Endothelial cell (in vitro differentiated cells): ENCODE results near the gene SPEM1. TPM values are rescaled to one million over a fixed set of nuclear protein-coding genes. Genes with fewer than 3 reads are reported as not detected.

Source experiments
- DNase-seq: peaks from one replicate; pipeline ENCODE4 v3.0.0; 2021; ENCODE audit warnings: low spot score
- H3K27ac Mint-ChIP-seq: one replicate; pipeline ENCODE4 v1.8.0; 2021; ENCODE audit warnings: mixed read lengths, inconsistent platforms; ENCODE audit not compliant: unreplicated experiment
- H3K27me3 Mint-ChIP-seq: one replicate; pipeline ENCODE4 v1.8.0; 2021; ENCODE audit warnings: mild to moderate bottlenecking, moderate library complexity, mixed read lengths, inconsistent platforms; ENCODE audit not compliant: unreplicated experiment
- H3K36me3 Mint-ChIP-seq: one replicate; pipeline ENCODE4 v1.8.0; 2021; ENCODE audit warnings: mild to moderate bottlenecking, low read depth, mixed read lengths, inconsistent platforms; ENCODE audit not compliant: unreplicated experiment
- H3K4me1 Mint-ChIP-seq: one replicate; pipeline ENCODE4 v1.8.0; 2021; ENCODE audit warnings: mild to moderate bottlenecking, mixed read lengths, inconsistent platforms; ENCODE audit not compliant: unreplicated experiment
- H3K4me3 Mint-ChIP-seq: one replicate; pipeline ENCODE4 v1.8.0; 2021; ENCODE audit warnings: mild to moderate bottlenecking, mixed read lengths, inconsistent platforms; ENCODE audit not compliant: unreplicated experiment
- H3K9me3 Mint-ChIP-seq: one replicate; pipeline ENCODE4 v1.8.0; 2021; ENCODE audit warnings: mixed read lengths, inconsistent platforms; ENCODE audit not compliant: unreplicated experiment
- CTCF ChIP-seq: fragments of 200-600 bp; sonication (generic); IDR thresholded peaks from one replicate; pipeline ENCODE4 v1.5.0; 2021; ENCODE audit warnings: antibody characterized with exemption; ENCODE audit not compliant: unreplicated experiment
- total RNA-seq: library from RNA; stranded (reverse); fragmentation: NEBNext Ultra II Directional; extraction: Animal tissue kit (Norgen Biotek cat#: 25700); gene quantifications from one replicate; pipeline ENCODE4 v1.2.1, GENCODE V29; 2021; ENCODE audit not compliant: unreplicated experiment

The SPEM1 gene
- total RNA-seq, 1 donor from 2014 or later: 0.38 TPM

DNA sequence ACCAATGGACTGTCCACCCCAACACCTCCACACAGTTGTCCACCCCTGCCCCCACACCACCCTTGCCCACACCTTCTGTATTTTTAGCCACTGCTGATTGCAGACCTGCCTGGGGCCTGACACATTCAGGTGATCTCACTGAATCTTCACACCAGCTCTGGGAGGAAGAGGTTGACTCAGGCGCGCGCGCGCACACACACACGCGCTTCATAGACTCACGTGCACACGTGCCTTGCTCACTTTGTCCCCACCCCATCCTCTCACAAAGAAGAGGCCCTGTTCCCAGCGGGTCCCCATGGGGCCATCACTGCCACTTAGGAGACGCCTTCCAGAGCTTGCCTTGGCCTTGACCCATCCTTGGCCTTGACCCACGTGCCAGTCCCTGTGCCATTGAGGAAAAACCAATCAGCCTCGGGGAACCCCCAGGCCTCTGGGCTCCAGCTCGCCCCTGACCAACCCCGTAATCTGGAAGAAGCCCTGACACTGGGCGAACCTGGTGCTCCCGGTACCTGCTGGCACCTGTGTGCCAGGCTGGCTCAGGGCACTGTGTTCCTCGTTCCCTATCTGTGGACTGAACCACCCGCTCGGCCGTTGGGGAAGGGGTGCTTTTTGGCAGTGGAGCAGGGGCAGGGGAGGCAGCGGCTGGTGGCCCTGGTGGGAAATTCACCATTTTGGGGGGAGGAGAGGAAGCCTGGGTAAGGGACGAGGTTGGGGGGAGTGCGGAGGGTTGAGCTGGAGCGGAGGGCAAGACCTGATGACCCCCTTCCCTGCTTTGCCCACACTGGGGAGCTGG, 9.3 kb upstream of the SPEM1 start:
- no peak for DNase-seq
- TF ChIP-seq CTCF: no peak
- H3K4me1 Mint-ChIP-seq: peaks cover 25% of the 10 kb centered on the region
- H3K27me3 Mint-ChIP-seq: peaks cover 11% of the 10 kb centered on the region
- H3K4me3 Mint-ChIP-seq: no peak overlapping the region
- no peak overlapping the region for H3K27ac Mint-ChIP-seq
- H3K9me3 Mint-ChIP-seq: no peaks in the 10 kb centered on the region
- H3K36me3 Mint-ChIP-seq: peaks cover 24% of the 10 kb centered on the region

- DNase-seq: no peak
- Mint-ChIP-seq H3K4me3 (no peak overlapping the region), H3K36me3 (peaks cover 29% of the 10 kb centered on the region), H3K9me3 (no peaks in the 10 kb centered on the region), H3K4me1 (peaks cover 22% of the 10 kb centered on the region), H3K27ac (no peak overlapping the region), H3K27me3 (peaks cover 8% of the 10 kb centered on the region)
- no peak for TF ChIP-seq CTCF
These were observed 8.7 kb upstream of the SPEM1 start for GRCh38 chr17:7411427-7411750.

DNA sequence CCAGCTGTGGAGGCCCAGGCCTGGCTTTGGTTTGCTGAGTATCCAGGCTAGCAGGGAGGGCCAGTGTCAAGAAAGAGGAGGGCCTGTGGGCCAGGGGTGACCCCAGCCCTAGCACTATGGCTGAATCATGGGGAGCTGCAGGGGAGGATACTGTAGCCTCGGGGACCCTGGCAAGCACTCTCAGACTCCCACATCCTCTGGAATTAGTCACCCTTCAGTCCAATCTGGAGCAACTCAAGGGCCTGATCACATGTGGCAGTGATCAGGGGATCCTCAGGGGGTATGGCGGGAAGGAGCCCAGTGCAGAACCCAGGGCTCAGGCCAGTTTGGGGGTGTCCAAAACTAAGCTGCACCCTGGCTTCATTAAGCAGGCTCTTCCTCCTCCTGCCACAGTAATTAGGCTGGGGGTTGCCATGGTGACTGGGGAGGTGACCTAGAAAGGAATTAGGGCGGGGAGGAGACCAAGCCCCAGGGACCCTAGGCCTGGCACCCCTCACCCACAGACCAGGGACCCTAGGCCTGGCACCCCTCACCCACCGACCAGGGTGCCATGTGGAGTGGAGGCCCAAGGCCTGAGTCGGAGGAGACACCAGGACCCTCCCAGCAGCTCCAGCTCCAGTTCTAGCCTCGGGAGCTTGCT, 6.7 kb upstream of the SPEM1 start:
- peaks cover 18% of the 10 kb centered on the region for H3K4me1 Mint-ChIP-seq
- peaks cover 37% of the 10 kb centered on the region for H3K36me3 Mint-ChIP-seq
- peaks cover 12% of the 10 kb centered on the region for H3K27me3 Mint-ChIP-seq
- no peak overlapping the region for H3K27ac Mint-ChIP-seq
- no peaks in the 10 kb centered on the region for H3K9me3 Mint-ChIP-seq
- DNase-seq: no peak
- H3K4me3 Mint-ChIP-seq: peak overlapping the region; percentile 72
- TF ChIP-seq CTCF: no peak

GRCh38 chr17:7414837-7415236, 5.3 kb upstream of the SPEM1 start:
- no peak overlapping the region for H3K4me3 Mint-ChIP-seq

More at GRCh38 chr17:7414837-7415236, 5.3 kb upstream of the SPEM1 start:
- TF ChIP-seq CTCF: no peak
- Mint-ChIP-seq H3K27ac (no peak overlapping the region), H3K36me3 (peaks cover 27% of the 10 kb centered on the region), H3K27me3 (peaks cover 9% of the 10 kb centered on the region), H3K9me3 (no peaks in the 10 kb centered on the region), H3K4me1 (peaks cover 22% of the 10 kb centered on the region)
- no peak for DNase-seq
